BLaER1 treated with 17β-estradiol and CSF1 and Interleukin-3, amounts not matched to agents 10 nM and 100 nM (cell line): ENCODE results near the gene GPR173.

Source experiments
- H3K27ac ChIP-seq, 11 experiments: shearing (Covaris generic); formaldehyde crosslinking; 2 replicates each; pipeline ENCODE4 v1.8.1; 2022
- H3K27me3 ChIP-seq, 11 experiments: shearing (Covaris generic); formaldehyde crosslinking; 2 replicates each; pipeline ENCODE4 v1.8.1; 2022
- H3K36me3 ChIP-seq, 11 experiments: shearing (Covaris generic); formaldehyde crosslinking; 2 replicates each; pipeline ENCODE4 v1.8.1; 2022
- H3K4me1 ChIP-seq, 10 experiments: shearing (Covaris generic); formaldehyde crosslinking; 2 replicates each; pipeline ENCODE4 v1.8.1; 2022
- H3K4me2 ChIP-seq, 11 experiments: shearing (Covaris generic); formaldehyde crosslinking; 2 replicates each; pipeline ENCODE4 v1.8.1; 2022
- H3K4me3 ChIP-seq, 10 experiments: shearing (Covaris generic); formaldehyde crosslinking; 2 replicates each; pipeline ENCODE4 v1.8.1; 2022
- H3K9ac ChIP-seq, 11 experiments: shearing (Covaris generic); formaldehyde crosslinking; 2 replicates each; pipeline ENCODE4 v1.8.1; 2022
- H3K9me3 ChIP-seq, 11 experiments: shearing (Covaris generic); formaldehyde crosslinking; replicated peaks in 1 of 11; 2 replicates each; pipeline ENCODE4 v1.8.1; 2022
- H4K20me1 ChIP-seq, 11 experiments: shearing (Covaris generic); formaldehyde crosslinking; 2 replicates each; pipeline ENCODE4 v1.8.1; 2022
- Cebpa-rat ChIP-seq, 11 experiments: shearing (Covaris generic); IDR thresholded peaks; 2 replicates each; pipeline ENCODE4 v1.8.1; 2022

Gene GPR173

DNA sequence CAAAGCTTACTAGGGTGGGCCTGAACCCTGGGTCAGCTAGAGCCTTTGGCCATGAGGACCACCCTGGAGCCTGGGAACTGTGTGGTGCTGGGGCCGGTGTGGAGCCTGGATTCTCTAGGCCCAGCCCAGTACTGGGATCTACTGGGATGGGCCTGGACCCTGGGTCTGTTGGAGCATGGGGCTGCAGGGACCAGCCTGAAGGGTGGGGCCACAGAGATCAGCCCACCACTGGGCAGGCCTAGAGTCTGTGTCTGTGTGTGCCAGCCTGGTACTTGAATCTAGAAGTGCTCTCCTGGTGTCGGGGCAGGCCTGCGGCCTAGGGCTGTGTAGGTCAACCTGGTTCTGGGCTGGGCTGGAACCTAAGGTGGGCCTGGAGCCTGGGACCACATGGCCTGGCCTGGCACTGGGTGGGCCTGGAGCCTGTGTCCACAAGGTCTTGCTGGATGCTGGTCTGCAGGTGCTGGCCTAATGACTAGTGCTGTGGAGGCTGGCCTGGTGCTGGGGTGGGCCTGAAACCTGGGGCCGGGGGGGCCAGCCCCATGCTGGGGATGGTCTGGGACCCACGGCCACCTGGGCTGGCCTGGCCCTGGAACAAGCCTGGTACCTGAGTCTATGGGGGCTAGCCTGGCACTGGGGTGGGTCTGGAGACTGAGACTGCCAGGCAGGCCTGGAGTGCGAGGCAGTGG, 66.4 kb downstream of the GPR173 start:
- H3K27me3 ChIP-seq: peaks cover 0 to 15% (median 6%) of the 10 kb centered on the region in 11 experiments; a peak in 13 of 22 replicates
- H3K9me3 ChIP-seq: no peaks in the 10 kb centered on the region
- TF ChIP-seq Cebpa-rat (IDR thresholded peaks at IDR 0.05): no peak
- peaks cover 0 to 15% (median 4%) of the 10 kb centered on the region in 11 experiments; a peak in 6 of 22 replicates for H3K36me3 ChIP-seq
- H3K27ac ChIP-seq: no peak overlapping the region
- no peaks in the 10 kb centered on the region; a peak in 1 of 22 replicates for H4K20me1 ChIP-seq
- no peak overlapping the region for H3K9ac ChIP-seq
- no peak overlapping the region for H3K4me2 ChIP-seq
- H3K4me1 ChIP-seq: peaks cover 0 to 3% (median 0%) of the 10 kb centered on the region in 10 experiments; a peak in 2 of 20 replicates
- no peak overlapping the region for H3K4me3 ChIP-seq

DNA sequence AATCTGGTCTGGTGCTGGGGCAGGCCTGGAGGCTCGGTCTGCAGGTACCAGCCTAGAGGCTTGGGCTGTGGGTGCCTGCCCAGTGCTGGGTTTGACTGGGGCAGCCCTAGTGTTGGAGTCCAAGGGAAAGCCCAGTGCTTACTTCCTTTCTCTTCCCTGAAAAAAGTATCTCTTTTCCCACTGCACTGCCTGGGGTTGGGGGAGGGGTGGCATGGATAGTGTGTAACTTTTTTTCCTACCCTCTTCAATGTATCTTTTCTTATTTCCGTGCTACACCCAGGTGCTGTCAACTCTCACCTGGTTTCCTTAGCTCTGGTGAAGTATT, 66.9 kb downstream of the GPR173 start:
- no peak overlapping the region for H3K9ac ChIP-seq

DNA sequence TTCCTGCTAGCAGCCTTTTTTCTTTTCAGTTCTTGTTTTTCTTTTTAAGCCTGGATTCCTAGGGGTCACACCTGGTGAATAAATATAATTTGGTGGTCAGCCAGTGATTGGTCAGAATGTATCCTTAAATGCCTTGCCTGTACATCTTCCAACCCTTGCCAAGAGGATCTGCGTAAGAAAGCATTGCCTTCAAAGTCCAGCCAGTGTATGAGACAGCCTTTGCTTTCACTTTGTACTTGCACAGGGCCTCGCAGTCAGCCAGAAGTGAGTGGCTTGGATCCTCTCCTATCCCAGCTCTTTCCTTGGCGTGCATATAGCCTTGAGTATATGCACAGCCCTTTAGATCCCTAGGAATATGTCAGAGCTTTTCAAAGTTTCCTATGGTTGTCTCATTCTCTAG, 67.5 kb downstream of the GPR173 start:
- Histone ChIP-seq H3K36me3 (peaks cover 0 to 14% (median under 1%) of the 10 kb centered on the region in 11 experiments; a peak in 5 of 22 replicates), H3K27ac (no peak overlapping the region), H3K4me1 (peaks cover 0 to 3% (median 0%) of the 10 kb centered on the region in 10 experiments; a peak in 2 of 20 replicates), H4K20me1 (no peaks in the 10 kb centered on the region; a peak in 1 of 22 replicates), H3K9ac (no peak overlapping the region), H3K9me3 (no peaks in the 10 kb centered on the region), H3K27me3 (peaks cover 0 to 19% (median 6%) of the 10 kb centered on the region in 11 experiments; a peak in 11 of 22 replicates), H3K4me2 (no peak overlapping the region), H3K4me3 (no peak overlapping the region)
- no peak for TF ChIP-seq Cebpa-rat (IDR thresholded peaks at IDR 0.05)

More for the DNA sequence above, 66.9 kb downstream of the GPR173 start:
- no peak overlapping the region for H3K27ac ChIP-seq
- TF ChIP-seq Cebpa-rat (IDR thresholded peaks at IDR 0.05): no peak
- peaks cover 0 to 14% (median 4%) of the 10 kb centered on the region in 11 experiments; a peak in 5 of 22 replicates for H3K36me3 ChIP-seq
- H3K9me3 ChIP-seq: no peaks in the 10 kb centered on the region
- H3K4me2 ChIP-seq: no peak overlapping the region
- H4K20me1 ChIP-seq: no peaks in the 10 kb centered on the region; a peak in 1 of 22 replicates
- no peak overlapping the region for H3K4me3 ChIP-seq
- peaks cover 0 to 15% (median 6%) of the 10 kb centered on the region in 11 experiments; a peak in 11 of 22 replicates for H3K27me3 ChIP-seq
- H3K4me1 ChIP-seq: peaks cover 0 to 3% (median 0%) of the 10 kb centered on the region in 10 experiments; a peak in 2 of 20 replicates

DNA sequence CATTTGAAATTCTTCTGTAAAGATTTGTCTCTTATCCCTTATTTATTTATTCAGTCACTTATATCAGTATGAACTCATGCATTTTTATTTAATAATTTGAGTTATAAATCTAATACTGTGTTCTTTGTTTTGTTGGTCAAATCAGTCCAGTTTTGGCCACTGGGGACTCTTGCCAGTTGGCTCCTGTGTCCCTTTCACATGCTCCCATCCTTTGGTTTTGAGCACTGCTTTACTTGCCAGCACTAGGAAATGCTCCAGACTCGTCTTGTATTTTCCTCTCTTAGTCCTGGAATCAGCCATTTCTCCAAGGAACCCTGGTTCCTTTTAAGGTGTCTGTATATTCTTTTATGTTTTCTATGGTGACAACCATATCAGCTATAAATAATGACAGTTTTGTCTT, 73.4 kb downstream of the GPR173 start:
- TF ChIP-seq Cebpa-rat (IDR thresholded peaks at IDR 0.05): no peak
- Histone ChIP-seq H3K4me3 (no peak overlapping the region), H3K4me1 (no peaks in the 10 kb centered on the region), H3K27me3 (peaks cover 7 to 59% (median 27%) of the 10 kb centered on the region in 11 experiments; a peak in 21 of 22 replicates), H3K4me2 (no peak overlapping the region), H3K9me3 (peaks cover 4 to 13% (median 13%) of the 10 kb centered on the region in 11 experiments; a peak in 16 of 22 replicates), H3K27ac (no peak overlapping the region), H4K20me1 (peaks cover 0 to 6% (median 0%) of the 10 kb centered on the region in 11 experiments; a peak in 1 of 22 replicates), H3K9ac (no peak overlapping the region), H3K36me3 (peaks cover 0 to 8% (median 4%) of the 10 kb centered on the region in 11 experiments; a peak in 4 of 22 replicates)

DNA sequence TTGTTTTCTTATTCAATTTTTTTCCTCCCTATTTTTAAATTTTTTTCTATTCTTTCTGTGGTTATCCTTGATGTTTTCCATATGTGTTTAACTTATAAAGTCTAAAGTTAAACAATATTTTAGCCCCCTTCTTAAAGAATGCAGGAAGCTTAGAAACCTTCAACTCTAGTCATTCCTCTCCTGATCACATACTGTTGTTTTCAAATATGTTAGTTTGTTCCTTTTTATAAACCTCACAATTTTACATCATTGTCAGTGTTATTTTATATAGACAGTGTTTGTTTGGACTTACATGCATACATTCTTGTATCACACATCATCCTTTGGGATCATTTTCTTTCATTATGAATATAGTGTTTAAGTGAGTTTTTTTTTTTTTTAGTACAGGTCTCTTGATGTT, 76.9 kb downstream of the GPR173 start:
- TF ChIP-seq Cebpa-rat (IDR thresholded peaks at IDR 0.05): no peak
- H3K9me3 ChIP-seq: peaks cover 4 to 21% (median 13%) of the 10 kb centered on the region in 11 experiments; a peak in 16 of 22 replicates
- peaks cover 10 to 81% (median 45%) of the 10 kb centered on the region in 11 experiments; a peak in 21 of 22 replicates for H3K27me3 ChIP-seq
- 0 out of 22 replicates have a peak, but pooled peaks cover 0 to 6% (median 0%) of the 10 kb centered on the region in 11 experiments for H4K20me1 ChIP-seq
- H3K4me3 ChIP-seq: no peak overlapping the region
- no peaks in the 10 kb centered on the region for H3K4me1 ChIP-seq
- no peak overlapping the region for H3K9ac ChIP-seq
- no peak overlapping the region for H3K27ac ChIP-seq
- no peak overlapping the region for H3K4me2 ChIP-seq
- H3K36me3 ChIP-seq: peaks cover 0 to 8% (median 4%) of the 10 kb centered on the region in 11 experiments; a peak in 4 of 22 replicates

DNA sequence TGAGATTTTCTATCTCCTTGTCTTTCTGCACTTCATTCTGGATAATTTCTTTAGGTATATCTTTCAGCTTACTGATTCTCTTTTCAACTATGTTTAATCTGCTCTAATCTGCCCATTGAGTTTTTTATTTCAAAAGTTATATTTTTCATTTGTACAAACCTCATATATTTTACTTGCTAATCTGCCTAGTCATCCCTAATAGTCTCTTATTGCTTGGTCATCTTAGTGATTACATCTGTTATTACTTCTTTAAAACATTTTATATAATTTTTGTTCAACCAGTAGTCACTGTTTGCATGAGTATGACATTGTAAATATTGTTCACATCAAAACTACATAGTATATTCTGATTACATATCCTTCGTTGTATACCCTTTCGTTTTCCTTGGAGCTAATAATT, 77.8 kb downstream of the GPR173 start:
- Histone ChIP-seq H3K4me3 (no peak overlapping the region), H3K9ac (no peak overlapping the region), H4K20me1 (0 out of 22 replicates have a peak, but pooled peaks cover 0 to 6% (median 0%) of the 10 kb centered on the region in 11 experiments), H3K36me3 (peaks cover 0 to 8% (median 4%) of the 10 kb centered on the region in 11 experiments; a peak in 4 of 22 replicates), H3K27me3 (peaks cover 10 to 82% (median 46%) of the 10 kb centered on the region in 11 experiments; a peak in 21 of 22 replicates), H3K27ac (no peak overlapping the region), H3K4me1 (no peaks in the 10 kb centered on the region), H3K4me2 (no peak overlapping the region), H3K9me3 (peaks cover 4 to 21% (median 13%) of the 10 kb centered on the region in 11 experiments; a peak in 16 of 22 replicates)
- no peak for TF ChIP-seq Cebpa-rat (IDR thresholded peaks at IDR 0.05)

DNA sequence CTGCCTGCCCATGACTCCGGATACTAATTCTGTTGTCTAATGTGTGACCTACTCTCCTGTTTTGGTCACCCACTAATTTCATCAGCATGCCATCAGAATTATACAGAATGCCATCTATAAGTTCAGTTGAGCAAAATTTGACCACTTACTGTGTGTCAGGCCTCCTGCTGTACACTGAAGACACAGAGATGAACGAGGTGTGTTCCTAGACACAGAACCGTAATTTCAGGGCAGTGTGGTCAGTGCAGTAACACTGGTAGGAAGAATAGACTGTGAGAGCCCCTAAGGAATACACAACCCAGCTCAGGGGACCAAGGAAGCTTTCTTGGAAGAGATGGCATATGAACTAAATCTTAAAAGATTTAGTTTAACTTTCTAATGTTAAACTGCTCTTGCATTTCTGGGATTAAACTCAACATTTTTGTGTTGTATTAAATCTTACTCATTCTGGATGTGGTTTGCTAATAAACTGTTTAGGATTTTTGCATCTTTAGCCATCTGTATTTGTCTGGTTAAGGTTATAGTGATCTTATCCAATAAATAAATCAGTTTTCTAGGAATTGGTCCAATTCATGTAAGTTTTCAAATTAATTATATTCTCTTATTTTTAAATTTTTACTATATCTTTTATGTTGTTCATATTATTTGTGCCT, 79.6 kb downstream of the GPR173 start:
- Histone ChIP-seq H3K9ac (no peak overlapping the region), H3K4me1 (no peaks in the 10 kb centered on the region), H3K4me2 (no peak overlapping the region), H3K4me3 (no peak overlapping the region), H3K9me3 (peaks cover 4 to 21% (median 13%) of the 10 kb centered on the region in 11 experiments; a peak in 16 of 22 replicates), H4K20me1 (peaks cover 0 to 6% (median 0%) of the 10 kb centered on the region in 11 experiments; a peak in 1 of 22 replicates), H3K27me3 (peaks cover 13 to 82% (median 54%) of the 10 kb centered on the region in 11 experiments; a peak in 20 of 22 replicates), H3K27ac (no peak overlapping the region), H3K36me3 (peaks cover 0 to 12% (median 4%) of the 10 kb centered on the region in 11 experiments; a peak in 6 of 22 replicates)
- TF ChIP-seq Cebpa-rat (IDR thresholded peaks at IDR 0.05): no peak
